Endothelial cell (in vitro differentiated cells): Measurements from ENCODE around the gene RHOV. TPM values are rescaled to one million over a fixed set of nuclear protein-coding genes. Genes with fewer than 3 reads are reported as not detected.

Experiments used
- DNase-seq: peaks from one replicate; pipeline ENCODE4 v3.0.0; 2021; ENCODE audit warnings: low spot score
- H3K27ac Mint-ChIP-seq: one replicate; pipeline ENCODE4 v1.8.0; 2021; ENCODE audit warnings: mixed read lengths, inconsistent platforms; ENCODE audit not compliant: unreplicated experiment
- H3K27me3 Mint-ChIP-seq: one replicate; pipeline ENCODE4 v1.8.0; 2021; ENCODE audit warnings: mild to moderate bottlenecking, moderate library complexity, mixed read lengths, inconsistent platforms; ENCODE audit not compliant: unreplicated experiment
- H3K36me3 Mint-ChIP-seq: one replicate; pipeline ENCODE4 v1.8.0; 2021; ENCODE audit warnings: mild to moderate bottlenecking, low read depth, mixed read lengths, inconsistent platforms; ENCODE audit not compliant: unreplicated experiment
- H3K4me1 Mint-ChIP-seq: one replicate; pipeline ENCODE4 v1.8.0; 2021; ENCODE audit warnings: mild to moderate bottlenecking, mixed read lengths, inconsistent platforms; ENCODE audit not compliant: unreplicated experiment
- H3K4me3 Mint-ChIP-seq: one replicate; pipeline ENCODE4 v1.8.0; 2021; ENCODE audit warnings: mild to moderate bottlenecking, mixed read lengths, inconsistent platforms; ENCODE audit not compliant: unreplicated experiment
- H3K9me3 Mint-ChIP-seq: one replicate; pipeline ENCODE4 v1.8.0; 2021; ENCODE audit warnings: mixed read lengths, inconsistent platforms; ENCODE audit not compliant: unreplicated experiment
- total RNA-seq: library from RNA; stranded (reverse); fragmentation: NEBNext Ultra II Directional; extraction: Animal tissue kit (Norgen Biotek cat#: 25700); gene quantifications from one replicate; pipeline ENCODE4 v1.2.1, GENCODE V29; 2021; ENCODE audit not compliant: unreplicated experiment
- TF ChIP-seq, protein P1 (sequence below): fragments of 200-600 bp; sonication (generic); IDR thresholded peaks from one replicate; pipeline ENCODE4 v1.5.0; 2021; ENCODE audit warnings: antibody characterized with exemption; ENCODE audit not compliant: unreplicated experiment

Gene RHOV
- total RNA-seq, 1 donor from 2014 or later = 1.4 TPM

GRCh38 chr15:40909662-40910630 lies 35.9 kb upstream of the RHOV start:
- Mint-ChIP-seq H3K4me3 (peak overlapping the region; percentile 57), H3K36me3 (peaks cover 13% of the 10 kb centered on the region), H3K27me3 (peaks cover 28% of the 10 kb centered on the region), H3K27ac (peak overlapping the region; percentile 87), H3K9me3 (no peaks in the 10 kb centered on the region), H3K4me1 (peaks cover 73% of the 10 kb centered on the region)
- DNase-seq = no peak
- TF ChIP-seq, protein P1, sequence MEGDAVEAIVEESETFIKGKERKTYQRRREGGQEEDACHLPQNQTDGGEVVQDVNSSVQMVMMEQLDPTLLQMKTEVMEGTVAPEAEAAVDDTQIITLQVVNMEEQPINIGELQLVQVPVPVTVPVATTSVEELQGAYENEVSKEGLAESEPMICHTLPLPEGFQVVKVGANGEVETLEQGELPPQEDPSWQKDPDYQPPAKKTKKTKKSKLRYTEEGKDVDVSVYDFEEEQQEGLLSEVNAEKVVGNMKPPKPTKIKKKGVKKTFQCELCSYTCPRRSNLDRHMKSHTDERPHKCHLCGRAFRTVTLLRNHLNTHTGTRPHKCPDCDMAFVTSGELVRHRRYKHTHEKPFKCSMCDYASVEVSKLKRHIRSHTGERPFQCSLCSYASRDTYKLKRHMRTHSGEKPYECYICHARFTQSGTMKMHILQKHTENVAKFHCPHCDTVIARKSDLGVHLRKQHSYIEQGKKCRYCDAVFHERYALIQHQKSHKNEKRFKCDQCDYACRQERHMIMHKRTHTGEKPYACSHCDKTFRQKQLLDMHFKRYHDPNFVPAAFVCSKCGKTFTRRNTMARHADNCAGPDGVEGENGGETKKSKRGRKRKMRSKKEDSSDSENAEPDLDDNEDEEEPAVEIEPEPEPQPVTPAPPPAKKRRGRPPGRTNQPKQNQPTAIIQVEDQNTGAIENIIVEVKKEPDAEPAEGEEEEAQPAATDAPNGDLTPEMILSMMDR = no peak

- no peak for DNase-seq
- H3K27me3 Mint-ChIP-seq = peaks cover 24% of the 10 kb centered on the region
- no peaks in the 10 kb centered on the region for H3K9me3 Mint-ChIP-seq
- H3K27ac Mint-ChIP-seq = no peak overlapping the region
- peaks cover 15% of the 10 kb centered on the region for H3K36me3 Mint-ChIP-seq
- peak overlapping the region; percentile 33 for H3K4me3 Mint-ChIP-seq
- peaks cover 73% of the 10 kb centered on the region for H3K4me1 Mint-ChIP-seq
- TF ChIP-seq, protein P1 = no peak
These were observed 34.1 kb upstream of the RHOV start for GRCh38 chr15:40908095-40908494.

DNA sequence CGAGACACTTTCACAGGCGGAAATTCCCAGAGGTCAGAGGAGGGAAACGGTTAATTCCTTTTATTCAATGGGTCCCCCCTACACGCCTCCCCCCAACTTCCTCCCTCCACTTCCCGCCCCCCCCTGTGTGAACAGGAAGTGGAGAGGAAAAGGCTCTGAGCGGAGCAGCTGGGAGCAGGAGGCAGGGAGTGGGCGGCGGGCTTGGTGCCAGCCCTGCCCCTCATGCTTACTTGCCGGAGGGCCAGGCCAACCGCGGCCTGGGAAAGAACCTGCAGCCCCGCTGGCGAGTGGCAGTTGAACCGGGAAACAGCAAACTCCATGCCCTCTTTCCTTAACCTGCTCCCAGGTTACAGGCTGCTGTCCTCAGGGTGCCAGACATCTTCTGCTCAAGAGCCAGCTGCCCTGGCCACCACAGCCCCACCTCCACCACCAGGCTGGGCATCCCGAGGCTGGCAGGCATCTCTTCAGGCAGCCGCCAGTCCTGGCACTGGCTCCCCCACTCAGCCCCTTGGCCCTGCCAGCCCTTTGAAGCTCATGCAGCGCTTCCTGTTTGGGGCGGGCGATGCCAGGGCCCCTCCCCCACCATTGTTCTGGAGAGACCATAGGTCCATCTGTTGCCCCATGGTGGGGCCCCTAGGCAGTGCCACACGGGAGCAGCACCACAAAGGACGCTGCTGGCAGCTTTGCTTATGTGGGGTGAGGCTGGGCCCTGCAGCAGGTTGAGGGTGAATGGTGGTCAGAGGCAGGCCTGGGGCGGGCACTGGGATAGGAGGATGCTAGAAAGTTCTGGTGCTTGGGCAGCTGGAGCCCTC lies 33.2 kb upstream of the RHOV start:
- H3K27me3 Mint-ChIP-seq = peaks cover 24% of the 10 kb centered on the region
- H3K27ac Mint-ChIP-seq = peak overlapping the region; percentile 77
- peak; percentile 75 for DNase-seq
- H3K4me1 Mint-ChIP-seq = peaks cover 74% of the 10 kb centered on the region
- TF ChIP-seq, protein P1 = no peak
- H3K4me3 Mint-ChIP-seq = no peak overlapping the region
- no peaks in the 10 kb centered on the region for H3K9me3 Mint-ChIP-seq
- H3K36me3 Mint-ChIP-seq = peaks cover 19% of the 10 kb centered on the region

GRCh38 chr15:40906091-40906990 lies 32.3 kb upstream of the RHOV start:
- no peak overlapping the region for H3K4me3 Mint-ChIP-seq
- TF ChIP-seq, protein P1 = peak; percentile 88
- H3K9me3 Mint-ChIP-seq = no peaks in the 10 kb centered on the region
- peak overlapping the region; percentile 89 for H3K27ac Mint-ChIP-seq
- H3K4me1 Mint-ChIP-seq = peaks cover 69% of the 10 kb centered on the region
- peaks cover 19% of the 10 kb centered on the region for H3K36me3 Mint-ChIP-seq
- H3K27me3 Mint-ChIP-seq = peaks cover 19% of the 10 kb centered on the region
- peak; percentile 98 for DNase-seq
